HCT116 (cell line): Measurements from ENCODE around the gene ZNF780A.

Experiments
- CEBPB ChIP-seq: IDR thresholded peaks from 2 replicates; pipeline ENCODE4 v1.6.1; 2012; ENCODE audit warnings: low read depth
- CTCF ChIP-seq, 3 experiments: fragments of 200-600 bp in 1 of 3; sonication (generic) in 1 of 3; IDR thresholded peaks in 2 of 3; conservative IDR thresholded peaks in 1 of 3; 2 replicates each; pipeline ENCODE4 v1.5.1; 2012 to 2017; ENCODE audit warnings: low read depth in 2 of 3, low read length in 2 of 3, antibody characterized with exemption in 1 of 3, borderline replicate concordance in 1 of 3, control low read depth in 1 of 3, mild to moderate bottlenecking in 1 of 3, mixed read lengths in 1 of 3, mixed run types in 1 of 3, moderate library complexity in 1 of 3; ENCODE audit not compliant: insufficient read depth in 1 of 3
- ELF1 ChIP-seq: IDR thresholded peaks from 2 replicates; pipeline ENCODE4 v1.6.1; 2012; ENCODE audit warnings: low read depth, borderline replicate concordance
- EZH2 ChIP-seq: fragments of 200-600 bp; sonication (generic); IDR thresholded peaks from 2 replicates; pipeline ENCODE4 v1.6.1; 2017; ENCODE audit warnings: antibody characterized with exemption, mixed run types
- EZH2phosphoT487 ChIP-seq: fragments of 200-600 bp; IDR thresholded peaks from 2 replicates; pipeline ENCODE4 v1.6.1; 2018; ENCODE audit warnings: antibody characterized with exemption, borderline replicate concordance
- JUND ChIP-seq: IDR thresholded peaks from 2 replicates; pipeline ENCODE4 v1.6.1; 2012
- MAX ChIP-seq: IDR thresholded peaks from 2 replicates; pipeline ENCODE4 v1.6.1; 2012
- POLR2A ChIP-seq: IDR thresholded peaks from 2 replicates; pipeline ENCODE4 v1.7.0; 2011; ENCODE audit warnings: borderline replicate concordance; ENCODE audit not compliant: insufficient read depth, insufficient read length; ENCODE audit errors: extremely low read depth
- POLR2AphosphoS5 ChIP-seq: IDR thresholded peaks from 2 replicates; pipeline ENCODE4 v1.6.1; 2011; ENCODE audit warnings: mild to moderate bottlenecking, low read depth, low read length, moderate library complexity
- REST ChIP-seq: IDR thresholded peaks from 2 replicates; pipeline ENCODE4 v1.6.1; 2012; ENCODE audit warnings: low read depth
- SIN3A ChIP-seq: IDR thresholded peaks from 2 replicates; pipeline ENCODE4 v1.6.1; 2012; ENCODE audit warnings: low read depth
- ZNF274 ChIP-seq: fragments of 200-500 bp; sonication (Bioruptor generic); IDR thresholded peaks from 2 replicates; pipeline ENCODE4 v1.6.1; 2014; ENCODE audit warnings: mild to moderate bottlenecking, low read depth, low read length, inconsistent platforms

DNA sequence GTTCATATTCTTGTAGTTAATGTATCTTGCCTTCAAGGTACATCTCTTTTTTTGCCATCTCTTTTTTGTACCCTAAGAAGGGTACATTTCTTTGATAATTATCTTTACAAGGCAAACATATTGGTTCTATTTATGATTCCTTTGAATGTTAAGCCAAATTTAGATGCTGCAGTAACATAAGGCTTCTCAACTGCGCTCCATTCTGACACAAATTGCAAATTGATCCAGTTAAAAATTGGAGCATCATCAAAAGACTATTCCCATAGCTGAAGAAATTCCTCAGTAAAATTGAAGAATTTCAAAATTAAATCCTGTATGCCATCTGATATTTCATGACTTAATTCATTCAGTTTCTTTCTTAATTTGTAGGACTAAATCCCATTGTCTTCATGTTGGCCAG is 2.7 kb upstream of the ZNF780A start:
- TF ChIP-seq CTCF (IDR thresholded peaks at IDR 0.05 in 2 of 3, conservative IDR thresholded peaks at IDR 0.05 in 1 of 3; ENCODE audit: borderline replicate concordance in 1 of 3, insufficient read depth in 1 of 3, low read depth in 2 of 3, low read length in 2 of 3) = no peak
- TF ChIP-seq SIN3A = no peak
- no peak for TF ChIP-seq EZH2phosphoT487
- no peak for TF ChIP-seq MAX
- TF ChIP-seq CEBPB = no peak
- no peak for TF ChIP-seq POLR2A
- no peak for TF ChIP-seq ELF1
- no peak for TF ChIP-seq EZH2
- no peak for TF ChIP-seq POLR2AphosphoS5
- no peak for TF ChIP-seq JUND
- no peak for TF ChIP-seq ZNF274
- TF ChIP-seq REST = no peak
